Breast epithelium (tissue), 4 donors: ENCODE measurements around the gene UPP2. TPM values are rescaled to one million over a fixed set of nuclear protein-coding genes. Genes with fewer than 3 reads are reported as not detected.

Source experiments
- DNase-seq, 2 donors: peaks; one replicate each; pipeline ENCODE4 v3.0.0-alpha.2; 2019; ENCODE audit warnings: low spot score in 2 of 2
- H3K27ac ChIP-seq, 2 donors: fragments of 200-600 bp; sonication (generic) in 1 of 2; one replicate each; pipeline ENCODE4 v1.5.1; 2016 to 2019; ENCODE audit warnings: mild to moderate bottlenecking in 1 of 2
- H3K27me3 ChIP-seq, 2 donors: fragments of 200-600 bp; sonication (generic) in 1 of 2; one replicate each; pipeline versions ENCODE4 v1.5.1 to v1.6.0; 2017 to 2019; ENCODE audit warnings: control low read depth in 1 of 2, mild to moderate bottlenecking in 1 of 2
- H3K36me3 ChIP-seq: fragments of 200-600 bp; one replicate; pipeline ENCODE4 v1.5.1; 2019
- H3K4me1 ChIP-seq, 2 donors: fragments of 200-600 bp; sonication (generic); one replicate each; pipeline ENCODE4 v1.5.1; 2016 to 2019; ENCODE audit warnings: control low read depth in 1 of 2
- H3K4me3 ChIP-seq, 3 donors: fragments of 200-600 bp; sonication (generic); 1 replicate in 2 of 3; 2 replicates in 1 of 3; pipeline ENCODE4 v1.5.1; 2016 to 2019; ENCODE audit warnings: mild to moderate bottlenecking in 3 of 3, moderate library complexity in 2 of 3
- H3K9me3 ChIP-seq, 2 donors: fragments of 200-600 bp; sonication (generic) in 1 of 2; one replicate each; pipeline ENCODE4 v1.5.1; 2016 to 2019; ENCODE audit warnings: control low read depth in 1 of 2
- CTCF ChIP-seq, 3 donors: fragments of 450-650 bp; IDR thresholded peaks; one replicate each; pipeline ENCODE4 v1.5.1; 2016 to 2017; ENCODE audit warnings: antibody characterized with exemption in 3 of 3, mild to moderate bottlenecking in 3 of 3, moderate library complexity in 3 of 3
- POLR2A ChIP-seq: fragments of 450-650 bp; IDR thresholded peaks from one replicate; pipeline ENCODE4 v1.6.1; 2016; ENCODE audit warnings: antibody characterized with exemption, mild to moderate bottlenecking, moderate library complexity
- POLR2AphosphoS5 ChIP-seq, 3 donors: sonication (generic); formaldehyde crosslinking; IDR thresholded peaks; one replicate each; pipeline ENCODE4 v1.6.1; 2017; ENCODE audit warnings: antibody characterized with exemption in 3 of 3
- intact Hi-C: fragments of 100-400 bp; cut with DNase I; formaldehyde crosslinking; loops from one replicate; pipeline ENCODE4 v1.15.1; 2023; ENCODE audit warnings: low total_unique reads
- total RNA-seq, 3 donors: library from RNA; depleted of rRNA; stranded (reverse); fragments of >200 nt; gene quantifications; one replicate each; pipeline ENCODE4 v1.1.0, GENCODE V29; 2016

UPP2 gene
- total RNA-seq, 3 donors from 2014 or later = 0.16 TPM; not detected in 2

GRCh38 chr2:158131483-158131912 lies 29.8 kb downstream of the UPP2 start:
- Histone ChIP-seq H3K36me3 (no peaks in the 10 kb centered on the region), H3K27me3 (no peaks in the 10 kb centered on the region), H3K4me3 (no peak overlapping the region), H3K9me3 (no peaks in the 10 kb centered on the region), H3K27ac (no peak overlapping the region), H3K4me1 (no peaks in the 10 kb centered on the region)
- TF ChIP-seq CTCF (IDR thresholded peaks at IDR 0.05) (no peak), POLR2AphosphoS5 (IDR thresholded peaks at IDR 0.05) (no peak), POLR2A (no peak)
- DNase-seq = no peak
- intact Hi-C loops = no loop called here

- H3K27ac ChIP-seq = no peak overlapping the region
- no peaks in the 10 kb centered on the region for H3K9me3 ChIP-seq
- H3K27me3 ChIP-seq = no peaks in the 10 kb centered on the region
- no peak for DNase-seq
- H3K4me1 ChIP-seq = no peaks in the 10 kb centered on the region
- no peaks in the 10 kb centered on the region for H3K36me3 ChIP-seq
- intact Hi-C loops = no loop called here
- H3K4me3 ChIP-seq = no peak overlapping the region
- no peak for TF ChIP-seq POLR2A
- no peak for TF ChIP-seq POLR2AphosphoS5 (IDR thresholded peaks at IDR 0.05)
- TF ChIP-seq CTCF (IDR thresholded peaks at IDR 0.05) = no peak
Measured at GRCh38 chr2:158131919-158132566, 30.4 kb downstream of the UPP2 start.

GRCh38 chr2:158134055-158134454 lies 32.4 kb downstream of the UPP2 start:
- Histone ChIP-seq H3K4me3 (no peak overlapping the region), H3K36me3 (no peaks in the 10 kb centered on the region), H3K27ac (no peak overlapping the region), H3K27me3 (no peaks in the 10 kb centered on the region), H3K9me3 (no peaks in the 10 kb centered on the region), H3K4me1 (no peaks in the 10 kb centered on the region)
- intact Hi-C loops = no loop called here
- TF ChIP-seq POLR2A (no peak), POLR2AphosphoS5 (IDR thresholded peaks at IDR 0.05) (no peak), CTCF (IDR thresholded peaks at IDR 0.05) (no peak)
- DNase-seq = no peak

GRCh38 chr2:158134655-158135054 lies 33.0 kb downstream of the UPP2 start:
- Histone ChIP-seq H3K4me3 (no peak overlapping the region), H3K27me3 (no peaks in the 10 kb centered on the region), H3K36me3 (no peaks in the 10 kb centered on the region), H3K9me3 (no peaks in the 10 kb centered on the region), H3K27ac (no peak overlapping the region), H3K4me1 (no peaks in the 10 kb centered on the region)
- no peak for DNase-seq
- TF ChIP-seq POLR2AphosphoS5 (IDR thresholded peaks at IDR 0.05) (no peak), POLR2A (no peak), CTCF (IDR thresholded peaks at IDR 0.05) (no peak)
- intact Hi-C loops = no loop called here

- Histone ChIP-seq H3K27ac (no peak overlapping the region), H3K36me3 (no peaks in the 10 kb centered on the region), H3K27me3 (no peaks in the 10 kb centered on the region), H3K9me3 (no peaks in the 10 kb centered on the region), H3K4me3 (no peak overlapping the region), H3K4me1 (no peaks in the 10 kb centered on the region)
- TF ChIP-seq POLR2AphosphoS5 (IDR thresholded peaks at IDR 0.05) (no peak), CTCF (IDR thresholded peaks at IDR 0.05) (no peak), POLR2A (no peak)
- intact Hi-C loops = no loop called here
- DNase-seq = no peak
Measured at GRCh38 chr2:158135096-158135495, 33.4 kb downstream of the UPP2 start.
